Measurements from ENCODE around the gene CCT8.

The CCT8 gene

GRCh38 chr21:29085106-29085752 lies 11.8 kb upstream of the CCT8 start:
- no peak overlapping the region for H3K4me3 ChIP-seq (ENCODE audit: low read depth, low read length)
- TF ChIP-seq, protein P1, sequence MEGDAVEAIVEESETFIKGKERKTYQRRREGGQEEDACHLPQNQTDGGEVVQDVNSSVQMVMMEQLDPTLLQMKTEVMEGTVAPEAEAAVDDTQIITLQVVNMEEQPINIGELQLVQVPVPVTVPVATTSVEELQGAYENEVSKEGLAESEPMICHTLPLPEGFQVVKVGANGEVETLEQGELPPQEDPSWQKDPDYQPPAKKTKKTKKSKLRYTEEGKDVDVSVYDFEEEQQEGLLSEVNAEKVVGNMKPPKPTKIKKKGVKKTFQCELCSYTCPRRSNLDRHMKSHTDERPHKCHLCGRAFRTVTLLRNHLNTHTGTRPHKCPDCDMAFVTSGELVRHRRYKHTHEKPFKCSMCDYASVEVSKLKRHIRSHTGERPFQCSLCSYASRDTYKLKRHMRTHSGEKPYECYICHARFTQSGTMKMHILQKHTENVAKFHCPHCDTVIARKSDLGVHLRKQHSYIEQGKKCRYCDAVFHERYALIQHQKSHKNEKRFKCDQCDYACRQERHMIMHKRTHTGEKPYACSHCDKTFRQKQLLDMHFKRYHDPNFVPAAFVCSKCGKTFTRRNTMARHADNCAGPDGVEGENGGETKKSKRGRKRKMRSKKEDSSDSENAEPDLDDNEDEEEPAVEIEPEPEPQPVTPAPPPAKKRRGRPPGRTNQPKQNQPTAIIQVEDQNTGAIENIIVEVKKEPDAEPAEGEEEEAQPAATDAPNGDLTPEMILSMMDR (conservative IDR thresholded peaks at IDR 0.05; ENCODE audit: low read depth, low read length): no peak
- no peak for DNase-seq (ENCODE audit: low read depth)

- TF ChIP-seq, protein P1 (conservative IDR thresholded peaks at IDR 0.05; ENCODE audit: low read depth, low read length): no peak
- H3K4me3 ChIP-seq (ENCODE audit: low read depth, low read length): no peak overlapping the region
- no peak for DNase-seq (ENCODE audit: low read depth)
Measured at GRCh38 chr21:29084372-29084771, 10.9 kb upstream of the CCT8 start.

GRCh38 chr21:29083306-29083705 lies 9.9 kb upstream of the CCT8 start:
- DNase-seq (ENCODE audit: low read depth): no peak
- TF ChIP-seq, protein P1 (conservative IDR thresholded peaks at IDR 0.05; ENCODE audit: low read depth, low read length): no peak

DNA sequence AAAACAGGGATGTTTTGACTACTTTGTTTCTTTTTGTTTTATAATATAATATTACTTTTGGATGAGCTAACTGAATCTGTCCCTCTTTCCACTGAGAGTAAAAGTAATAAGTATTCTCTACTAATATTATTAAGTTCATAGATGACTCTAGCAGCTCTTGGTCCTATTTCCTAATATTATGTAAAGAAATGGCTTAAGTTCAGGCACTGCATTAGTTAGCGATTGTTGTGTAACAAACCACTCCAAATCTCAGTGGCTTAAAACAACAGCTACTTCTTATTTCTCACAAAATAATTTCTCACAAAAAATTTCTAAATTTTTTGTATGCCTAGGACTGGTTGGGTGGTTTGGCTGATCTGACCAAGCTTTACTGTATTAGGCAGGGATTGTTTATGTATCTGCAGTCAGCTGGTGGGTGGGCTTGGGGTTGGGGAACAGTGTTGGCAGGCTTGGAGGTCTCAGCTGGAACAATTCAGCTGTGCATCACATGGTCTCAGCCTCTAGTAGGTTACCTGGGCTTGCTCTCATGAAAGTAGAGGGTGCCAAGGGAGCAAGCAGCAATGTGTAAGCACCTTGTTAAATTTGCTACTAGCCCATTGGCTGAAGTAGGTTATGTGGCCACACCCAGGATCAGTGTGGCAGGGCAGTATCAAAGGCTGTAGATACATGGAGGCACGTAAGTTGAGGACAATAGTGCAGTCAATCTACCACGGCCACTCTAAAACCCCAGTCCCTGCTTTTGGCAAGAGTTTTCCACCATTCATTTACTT lies 8.8 kb upstream of the CCT8 start:
- no peak overlapping the region for H3K4me3 ChIP-seq (ENCODE audit: low read depth, low read length)
- TF ChIP-seq, protein P1 (conservative IDR thresholded peaks at IDR 0.05; ENCODE audit: low read depth, low read length): no peak
- DNase-seq (ENCODE audit: low read depth): no peak

More at GRCh38 chr21:29083306-29083705, 9.9 kb upstream of the CCT8 start:
- H3K4me3 ChIP-seq (ENCODE audit: low read depth, low read length): no peak overlapping the region

GRCh38 chr21:29080454-29080941 lies 7.0 kb upstream of the CCT8 start:
- H3K4me3 ChIP-seq (ENCODE audit: low read depth, low read length): no peak overlapping the region
- DNase-seq (ENCODE audit: low read depth): peak; percentile 31
- TF ChIP-seq, protein P1 (conservative IDR thresholded peaks at IDR 0.05; ENCODE audit: low read depth, low read length): no peak

- DNase-seq (ENCODE audit: low read depth): peak; percentile 46
- TF ChIP-seq, protein P1 (conservative IDR thresholded peaks at IDR 0.05; ENCODE audit: low read depth, low read length): no peak
- H3K4me3 ChIP-seq (ENCODE audit: low read depth, low read length): no peak overlapping the region
Measured at GRCh38 chr21:29078869-29079767, 5.7 kb upstream of the CCT8 start.

Data from choroid plexus epithelial cell (primary cell).